GM18502 (cell line): ENCODE results near the gene NUB1.
"Not testable (repeated sequence)": the region's sequence is repeated elsewhere in the genome, so short reads cannot be mapped to it uniquely, and the experiment has no call there.

ENCODE experiments used
- ATAC-seq: cut with Tn5 transposase; IDR thresholded peaks from one replicate; pipeline ENCODE4 v1.9.1; 2021; ENCODE audit warnings: mild to moderate bottlenecking; ENCODE audit not compliant: unreplicated experiment, poor library complexity

The NUB1 gene

GRCh38 chr7:151341357-151342101 is at the start of gene NUB1:
Gene NUB1 (plus strand): TSS chr7:151341812. CDS start chr7:151345350, 3,538 bp downstream.
- peak; percentile 65 for ATAC-seq

GRCh38 chr7:151292850-151293249 is 48.8 kb upstream of the NUB1 start:
- ATAC-seq: no peak

GRCh38 chr7:151296202-151296992 is 45.2 kb upstream of the NUB1 start:
- no peak for ATAC-seq

- no peak for ATAC-seq
Observed at GRCh38 chr7:151298765-151299164, 42.8 kb upstream of the NUB1 start.

GRCh38 chr7:151299530-151299929 is 42.1 kb upstream of the NUB1 start:
- no peak for ATAC-seq

GRCh38 chr7:151299940-151300645 is 41.5 kb upstream of the NUB1 start:
- no peak for ATAC-seq

GRCh38 chr7:151301471-151302462 is 39.8 kb upstream of the NUB1 start:
- no peak for ATAC-seq

- not testable (repeated sequence) for ATAC-seq
Observed at GRCh38 chr7:151304251-151304650, 37.4 kb upstream of the NUB1 start.

- no peak for ATAC-seq
Observed at GRCh38 chr7:151304856-151305255, 36.8 kb upstream of the NUB1 start.

- ATAC-seq: no peak
Observed at GRCh38 chr7:151306374-151306773, 35.2 kb upstream of the NUB1 start.

GRCh38 chr7:151306860-151307259 is 34.8 kb upstream of the NUB1 start:
- no peak for ATAC-seq

GRCh38 chr7:151307536-151307935 is 34.1 kb upstream of the NUB1 start:
- no peak for ATAC-seq

- ATAC-seq: no peak
Observed at GRCh38 chr7:151308256-151308655, 33.4 kb upstream of the NUB1 start.

GRCh38 chr7:151308791-151309190 is 32.8 kb upstream of the NUB1 start:
- ATAC-seq: no peak

- ATAC-seq: no peak
Observed at GRCh38 chr7:151309311-151309710, 32.3 kb upstream of the NUB1 start.

- ATAC-seq: no peak
Observed at GRCh38 chr7:151310578-151310977, 31.0 kb upstream of the NUB1 start.

- ATAC-seq: no peak
Observed at GRCh38 chr7:151311294-151311864, 30.2 kb upstream of the NUB1 start.

GRCh38 chr7:151312356-151312755 is 29.3 kb upstream of the NUB1 start:
- no peak for ATAC-seq
